ENCODE results near the gene NDUFA8. TPM values are rescaled to one million over a fixed set of nuclear protein-coding genes. Genes with fewer than 3 reads are reported as not detected.

The NDUFA8 gene
- total RNA-seq, 1 donor from 2014 or later: 48.5 TPM

- no peak overlapping the region for H3K27ac Mint-ChIP-seq (ENCODE audit: unreplicated experiment)
- no peak overlapping the region for H3K4me3 Mint-ChIP-seq (ENCODE audit: unreplicated experiment)
- no peak for DNase-seq (ENCODE audit: extremely low spot score, unreplicated experiment)
- H3K36me3 Mint-ChIP-seq (ENCODE audit: unreplicated experiment): no peaks in the 10 kb centered on the region
- H3K9me3 Mint-ChIP-seq (ENCODE audit: unreplicated experiment): no peaks in the 10 kb centered on the region
- no peak for TF ChIP-seq CTCF (IDR thresholded peaks at IDR 0.05)
- peaks cover 18% of the 10 kb centered on the region for H3K4me1 Mint-ChIP-seq (ENCODE audit: unreplicated experiment)
- peaks cover 6% of the 10 kb centered on the region for H3K27me3 Mint-ChIP-seq (ENCODE audit: unreplicated experiment)
Observed at GRCh38 chr9:122129969-122130368, 29.6 kb downstream of the NDUFA8 start.

GRCh38 chr9:122128969-122129343 lies 30.6 kb downstream of the NDUFA8 start:
- Mint-ChIP-seq H3K4me3 (ENCODE audit: unreplicated experiment) (no peak overlapping the region), H3K4me1 (ENCODE audit: unreplicated experiment) (peaks cover 14% of the 10 kb centered on the region), H3K9me3 (ENCODE audit: unreplicated experiment) (no peaks in the 10 kb centered on the region), H3K27ac (ENCODE audit: unreplicated experiment) (no peak overlapping the region), H3K27me3 (ENCODE audit: unreplicated experiment) (peaks cover 11% of the 10 kb centered on the region), H3K36me3 (ENCODE audit: unreplicated experiment) (no peaks in the 10 kb centered on the region)
- no peak for DNase-seq (ENCODE audit: extremely low spot score, unreplicated experiment)
- TF ChIP-seq CTCF (IDR thresholded peaks at IDR 0.05): no peak

- no peak for DNase-seq (ENCODE audit: extremely low spot score, unreplicated experiment)
- H3K36me3 Mint-ChIP-seq (ENCODE audit: unreplicated experiment): no peaks in the 10 kb centered on the region
- no peak overlapping the region for H3K27ac Mint-ChIP-seq (ENCODE audit: unreplicated experiment)
- no peaks in the 10 kb centered on the region for H3K9me3 Mint-ChIP-seq (ENCODE audit: unreplicated experiment)
- H3K27me3 Mint-ChIP-seq (ENCODE audit: unreplicated experiment): peaks cover 14% of the 10 kb centered on the region
- H3K4me3 Mint-ChIP-seq (ENCODE audit: unreplicated experiment): no peak overlapping the region
- peaks cover 14% of the 10 kb centered on the region for H3K4me1 Mint-ChIP-seq (ENCODE audit: unreplicated experiment)
- no peak for TF ChIP-seq CTCF (IDR thresholded peaks at IDR 0.05)
Observed at GRCh38 chr9:122128007-122128968, 31.3 kb downstream of the NDUFA8 start.

GRCh38 chr9:122127396-122127798 lies 32.2 kb downstream of the NDUFA8 start:
- peaks cover 15% of the 10 kb centered on the region for H3K27me3 Mint-ChIP-seq (ENCODE audit: unreplicated experiment)
- TF ChIP-seq CTCF (IDR thresholded peaks at IDR 0.05): no peak
- peaks cover 14% of the 10 kb centered on the region for H3K4me1 Mint-ChIP-seq (ENCODE audit: unreplicated experiment)
- DNase-seq (ENCODE audit: extremely low spot score, unreplicated experiment): no peak
- H3K36me3 Mint-ChIP-seq (ENCODE audit: unreplicated experiment): no peaks in the 10 kb centered on the region
- H3K9me3 Mint-ChIP-seq (ENCODE audit: unreplicated experiment): no peaks in the 10 kb centered on the region
- H3K4me3 Mint-ChIP-seq (ENCODE audit: unreplicated experiment): no peak overlapping the region
- H3K27ac Mint-ChIP-seq (ENCODE audit: unreplicated experiment): no peak overlapping the region

All from osteocyte (in vitro differentiated cells).